ENCODE measurements around the gene RGS10.

RGS10 gene

DNA sequence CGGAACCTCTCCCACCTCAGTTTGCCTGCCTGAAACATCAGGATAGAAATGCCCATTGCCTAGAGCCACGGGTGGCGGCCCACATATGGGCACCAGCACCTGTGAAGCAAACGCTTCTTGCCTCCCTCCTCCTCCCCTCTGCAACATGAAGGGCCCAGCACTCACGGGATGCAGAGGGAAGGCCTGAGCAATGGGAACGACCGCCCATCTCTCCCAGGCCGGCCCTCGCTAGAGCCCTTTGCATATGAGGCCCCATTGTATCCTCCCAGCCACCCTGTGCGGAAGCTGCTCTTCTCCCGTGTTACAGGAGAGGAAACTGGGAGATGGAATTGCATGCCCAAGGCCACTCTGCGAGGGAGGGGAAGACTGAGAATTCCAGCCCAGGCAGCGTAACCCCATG is 88.2 kb downstream of the RGS10 start:
- no peak overlapping the region for H3K27ac ChIP-seq (ENCODE audit: low read depth, low read length)
- H3K4me1 ChIP-seq (ENCODE audit: control insufficient read depth, insufficient read depth, low read length) = peaks cover 8% of the 10 kb centered on the region
- peaks cover 6% of the 10 kb centered on the region for H3K36me3 ChIP-seq (ENCODE audit: control insufficient read depth, insufficient read depth, low read length)
- H3K9ac ChIP-seq (ENCODE audit: low read length) = no peak overlapping the region
- H3K27me3 ChIP-seq (ENCODE audit: control insufficient read depth, insufficient read depth, low read length) = no peaks in the 10 kb centered on the region
- H3K4me3 ChIP-seq (ENCODE audit: low read length) = no peak overlapping the region

DNA sequence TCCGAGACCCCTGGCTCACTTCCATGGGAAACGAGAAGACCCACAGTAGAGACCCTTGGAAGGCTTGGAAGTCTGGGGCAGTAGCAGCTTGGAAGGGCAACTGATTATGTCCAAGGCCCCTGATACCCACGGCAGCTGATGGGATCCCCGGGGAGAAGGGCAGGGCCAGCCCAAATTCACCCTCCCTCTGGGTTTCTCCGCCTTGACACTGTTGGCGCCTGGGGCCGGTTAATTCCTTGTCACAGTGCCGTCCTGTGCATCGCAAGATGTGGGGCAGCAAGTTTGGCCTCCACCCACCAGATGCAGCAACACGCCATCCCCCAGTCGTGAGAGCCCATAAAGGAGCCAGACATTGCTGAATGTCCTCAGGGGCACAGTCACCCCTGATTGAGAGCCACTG is 89.2 kb downstream of the RGS10 start:
- Histone ChIP-seq H3K36me3 (ENCODE audit: control insufficient read depth, insufficient read depth, low read length) (peaks cover 6% of the 10 kb centered on the region), H3K27ac (ENCODE audit: low read depth, low read length) (no peak overlapping the region), H3K9ac (ENCODE audit: low read length) (no peak overlapping the region), H3K27me3 (ENCODE audit: control insufficient read depth, insufficient read depth, low read length) (no peaks in the 10 kb centered on the region), H3K4me1 (ENCODE audit: control insufficient read depth, insufficient read depth, low read length) (peaks cover 16% of the 10 kb centered on the region), H3K4me3 (ENCODE audit: low read length) (no peak overlapping the region)

DNA sequence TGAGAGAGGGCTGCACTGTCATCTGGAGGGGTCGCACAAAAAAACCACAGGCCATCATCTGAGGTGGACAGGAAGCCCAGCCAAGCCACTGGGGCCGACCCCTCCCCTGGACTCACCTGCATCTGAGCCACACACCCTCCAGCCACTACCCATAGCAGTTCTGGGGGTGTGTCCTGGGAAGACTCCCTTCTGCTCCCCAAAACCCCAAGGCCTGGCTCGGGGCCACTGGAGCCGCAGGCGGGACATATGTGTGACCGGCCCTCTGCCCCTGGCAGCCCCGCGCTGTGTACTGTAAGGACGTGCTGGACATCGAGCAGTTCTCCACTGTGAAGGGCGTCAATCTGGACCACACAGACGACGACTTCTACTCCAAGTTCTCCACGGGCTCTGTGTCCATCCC is 90.1 kb downstream of the RGS10 start:
- peaks cover 6% of the 10 kb centered on the region for H3K36me3 ChIP-seq (ENCODE audit: control insufficient read depth, insufficient read depth, low read length)
- H3K27me3 ChIP-seq (ENCODE audit: control insufficient read depth, insufficient read depth, low read length) = no peaks in the 10 kb centered on the region
- no peak overlapping the region for H3K9ac ChIP-seq (ENCODE audit: low read length)

DNA sequence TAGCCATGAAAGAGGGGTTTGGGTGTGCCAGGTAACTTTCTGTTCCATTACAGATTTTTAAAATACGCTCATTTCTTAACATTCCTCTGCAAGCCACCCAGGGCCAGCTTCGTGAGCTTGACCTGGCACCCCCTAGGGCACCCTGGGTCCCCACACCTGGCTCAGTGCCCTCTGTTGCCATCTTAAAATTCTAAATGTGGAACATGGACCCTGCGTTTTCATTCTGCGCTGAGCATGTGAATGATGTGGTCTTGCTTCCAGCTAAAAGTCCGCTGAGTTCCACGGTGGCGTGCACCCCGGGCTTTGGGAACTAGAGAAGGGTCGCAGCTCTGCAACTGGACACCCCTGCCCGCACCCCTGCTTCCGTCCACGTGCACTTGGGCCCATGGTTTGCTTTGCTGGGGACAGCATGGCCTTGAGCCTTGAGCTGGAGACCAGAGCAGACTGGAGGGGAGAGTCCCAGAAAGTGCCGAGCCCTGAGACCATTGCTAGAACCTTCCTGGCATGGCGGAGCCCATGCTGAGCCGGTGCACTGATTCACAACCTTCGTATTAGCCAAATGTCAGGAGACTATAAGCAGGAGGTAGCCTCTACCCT is 91.1 kb downstream of the RGS10 start:
- H3K27ac ChIP-seq (ENCODE audit: low read depth, low read length) = no peak overlapping the region
- peaks cover 16% of the 10 kb centered on the region for H3K4me1 ChIP-seq (ENCODE audit: control insufficient read depth, insufficient read depth, low read length)
- H3K4me3 ChIP-seq (ENCODE audit: low read length) = no peak overlapping the region
- H3K27me3 ChIP-seq (ENCODE audit: control insufficient read depth, insufficient read depth, low read length) = no peaks in the 10 kb centered on the region
- no peak overlapping the region for H3K9ac ChIP-seq (ENCODE audit: low read length)
- H3K36me3 ChIP-seq (ENCODE audit: control insufficient read depth, insufficient read depth, low read length) = peaks cover 10% of the 10 kb centered on the region

More for the DNA sequence above, 90.1 kb downstream of the RGS10 start:
- no peak overlapping the region for H3K27ac ChIP-seq (ENCODE audit: low read depth, low read length)
- H3K4me1 ChIP-seq (ENCODE audit: control insufficient read depth, insufficient read depth, low read length) = peaks cover 16% of the 10 kb centered on the region
- H3K4me3 ChIP-seq (ENCODE audit: low read length) = no peak overlapping the region

DNA sequence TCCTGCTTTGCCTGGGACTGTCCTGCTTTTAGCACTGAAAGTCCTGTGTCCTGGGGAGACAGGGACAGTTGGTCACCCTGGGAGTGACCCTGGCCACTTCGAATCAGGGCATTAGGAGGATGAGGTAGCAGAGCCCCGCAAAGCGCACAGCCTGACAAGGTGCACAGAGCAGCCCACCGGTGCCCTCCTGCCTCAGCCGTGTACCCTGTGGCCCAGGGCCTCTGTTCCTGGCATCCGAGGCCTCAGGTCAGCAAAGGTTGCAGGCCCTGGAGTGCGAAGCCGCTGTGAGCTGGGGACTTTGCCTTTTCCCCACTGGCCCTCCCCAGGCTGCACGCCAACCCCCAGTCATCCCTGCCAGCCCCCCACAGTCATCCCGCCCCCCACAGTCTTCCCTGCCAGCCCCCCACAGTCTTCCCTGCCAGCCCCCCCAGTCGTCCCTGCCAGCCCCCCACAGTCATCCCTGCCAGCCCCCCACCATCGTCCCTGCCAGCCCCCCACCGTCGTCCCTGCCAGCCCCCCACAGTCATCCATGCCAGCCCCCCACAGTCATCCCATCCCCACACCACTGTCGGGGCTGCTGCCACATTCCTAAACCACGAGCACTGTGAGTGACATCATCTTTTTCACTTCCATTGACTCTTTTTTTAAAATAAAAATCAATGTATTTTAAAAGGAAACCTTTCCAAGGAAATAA is 91.8 kb downstream of the RGS10 start:
- Histone ChIP-seq H3K36me3 (ENCODE audit: control insufficient read depth, insufficient read depth, low read length) (peaks cover 10% of the 10 kb centered on the region), H3K27me3 (ENCODE audit: control insufficient read depth, insufficient read depth, low read length) (no peaks in the 10 kb centered on the region), H3K9ac (ENCODE audit: low read length) (no peak overlapping the region), H3K4me3 (ENCODE audit: low read length) (no peak overlapping the region), H3K4me1 (ENCODE audit: control insufficient read depth, insufficient read depth, low read length) (peaks cover 16% of the 10 kb centered on the region), H3K27ac (ENCODE audit: low read depth, low read length) (peak overlapping the region; percentile 3)

Data from rectal smooth muscle tissue (tissue), 1 donor.